AG09309 (cell line): Measurements from ENCODE around the gene PAAF1.

ENCODE experiments used
- DNase-seq: peaks from one replicate; pipeline ENCODE4 v3.0.0-alpha.2; 2010; ENCODE audit warnings: low read depth
- H3K4me3 ChIP-seq: 2 replicates; pipeline ENCODE4 v1.5.1; 2011; ENCODE audit warnings: mild to moderate bottlenecking, low read depth, low read length, moderate library complexity; ENCODE audit not compliant: control insufficient read depth
- CTCF ChIP-seq: IDR thresholded peaks from 2 replicates; pipeline ENCODE4 v1.5.1; 2011; ENCODE audit warnings: mild to moderate bottlenecking, low read depth, low read length, inconsistent platforms; ENCODE audit not compliant: insufficient read depth, control insufficient read depth; ENCODE audit errors: missing control alignments

The PAAF1 gene

GRCh38 chr11:73961321-73961720 is 84.5 kb downstream of the PAAF1 start:
- no peak for TF ChIP-seq CTCF

DNA sequence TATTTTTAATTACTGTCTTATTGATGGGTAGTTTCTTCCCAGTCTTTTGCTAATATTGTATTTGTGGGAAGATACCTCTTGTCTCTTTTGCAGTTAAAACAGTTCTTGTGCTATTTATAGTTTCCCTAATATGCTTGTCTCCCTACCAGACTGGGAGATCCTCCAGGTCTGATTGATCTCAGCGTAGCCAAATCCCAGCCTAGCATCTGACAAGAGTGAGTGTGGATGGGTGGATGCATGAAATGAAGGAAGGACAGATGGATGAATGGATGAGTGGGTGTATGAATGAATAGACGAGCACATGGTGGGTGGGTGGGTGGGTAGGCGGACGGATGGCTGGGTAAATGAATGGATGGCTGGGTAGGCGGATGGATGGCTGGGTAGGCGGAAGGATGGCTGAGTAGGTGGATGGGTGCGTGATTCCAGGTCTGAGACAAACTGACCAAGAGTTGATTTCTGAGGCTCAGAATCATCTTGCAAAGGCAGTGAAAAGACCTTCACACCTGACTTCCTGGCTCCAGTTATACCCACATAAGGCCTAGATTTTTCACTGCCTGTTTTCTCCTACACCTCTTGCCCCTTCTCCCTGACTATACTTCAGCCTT is 85.4 kb downstream of the PAAF1 start:
- TF ChIP-seq CTCF, result no peak
- no peak overlapping the region for H3K4me3 ChIP-seq
- DNase-seq, result no peak

More at GRCh38 chr11:73961321-73961720, 84.5 kb downstream of the PAAF1 start:
- DNase-seq, result no peak
- H3K4me3 ChIP-seq, result no peak overlapping the region

DNA sequence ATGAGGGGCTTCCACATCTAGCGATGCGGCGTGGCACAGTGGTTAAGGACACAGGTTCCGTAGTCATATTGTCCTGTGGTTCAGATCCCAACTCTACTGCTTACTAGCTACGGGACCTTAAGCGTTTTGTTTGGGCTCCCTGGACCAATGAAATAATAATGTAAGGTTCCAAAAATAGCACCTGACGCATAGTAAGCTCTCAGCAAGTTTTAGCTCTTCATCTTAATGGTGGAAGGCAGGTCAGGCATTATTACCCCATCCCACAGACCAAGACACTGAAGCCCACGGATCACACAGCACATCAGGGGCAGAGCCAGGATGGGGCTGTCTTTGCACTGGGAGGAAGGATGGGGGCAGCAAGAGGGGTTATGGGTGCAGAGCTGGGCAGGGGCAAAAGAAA is 87.1 kb downstream of the PAAF1 start:
- TF ChIP-seq CTCF, result no peak
- no peak for DNase-seq
- no peak overlapping the region for H3K4me3 ChIP-seq

DNA sequence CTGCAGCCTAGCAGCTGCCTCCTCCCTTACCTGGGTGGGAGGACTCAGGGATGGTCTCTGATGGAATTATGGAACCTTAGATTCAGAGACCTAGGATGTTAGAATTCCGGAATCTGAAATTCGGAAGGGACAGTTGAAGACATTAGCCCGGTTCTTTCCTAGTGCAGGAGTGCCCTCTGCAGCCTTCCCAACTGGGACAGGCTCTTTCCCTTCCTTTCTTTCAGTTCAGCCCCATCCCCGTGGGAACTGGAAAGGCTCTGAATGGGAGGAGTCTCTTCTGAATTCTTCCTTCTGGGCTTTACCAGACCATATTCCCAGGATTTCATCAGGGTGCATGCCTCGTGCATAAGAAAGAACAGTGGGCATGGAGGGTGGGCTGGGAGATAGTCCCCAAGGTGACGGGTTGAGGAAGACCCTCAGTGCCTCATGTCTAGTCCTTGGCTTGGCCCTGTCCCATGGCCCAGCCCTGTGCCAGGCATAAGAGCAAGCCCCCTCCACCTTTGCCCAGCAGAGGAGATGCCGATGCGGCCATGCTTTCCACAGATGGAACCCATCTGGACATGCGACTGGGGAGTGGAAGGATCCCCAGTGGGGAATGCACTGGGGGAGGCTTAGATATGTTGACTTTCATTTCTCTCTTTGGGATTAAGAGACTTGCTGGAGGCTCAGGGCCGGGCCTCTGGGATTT is 88.4 kb downstream of the PAAF1 start:
- no peak for DNase-seq
- no peak overlapping the region for H3K4me3 ChIP-seq
- TF ChIP-seq CTCF, result no peak

DNA sequence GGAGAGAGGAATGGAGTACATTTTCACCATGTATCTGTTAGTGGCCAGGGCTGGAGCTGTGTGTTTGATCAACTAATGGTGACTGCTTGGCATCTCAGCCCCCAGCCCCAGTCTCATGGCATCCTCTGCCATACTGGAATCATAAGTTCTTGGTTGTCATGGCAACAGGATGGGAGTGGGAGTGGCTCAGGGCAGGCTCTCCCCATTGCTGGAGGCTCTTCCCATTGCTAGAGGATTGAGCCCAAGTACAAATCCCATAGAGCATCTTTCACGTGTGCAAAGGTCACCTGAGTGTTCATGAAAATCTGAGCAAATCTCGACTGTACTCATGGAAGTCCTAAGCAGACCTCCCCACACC is 88.9 kb downstream of the PAAF1 start:
- no peak overlapping the region for H3K4me3 ChIP-seq
- DNase-seq, result no peak
- TF ChIP-seq CTCF, result no peak

GRCh38 chr11:73968356-73968966 is 91.7 kb downstream of the PAAF1 start:
- TF ChIP-seq CTCF, result no peak
- no peak overlapping the region for H3K4me3 ChIP-seq
- DNase-seq, result no peak
